Measurements from ENCODE around the gene PFKL.

PFKL gene

DNA sequence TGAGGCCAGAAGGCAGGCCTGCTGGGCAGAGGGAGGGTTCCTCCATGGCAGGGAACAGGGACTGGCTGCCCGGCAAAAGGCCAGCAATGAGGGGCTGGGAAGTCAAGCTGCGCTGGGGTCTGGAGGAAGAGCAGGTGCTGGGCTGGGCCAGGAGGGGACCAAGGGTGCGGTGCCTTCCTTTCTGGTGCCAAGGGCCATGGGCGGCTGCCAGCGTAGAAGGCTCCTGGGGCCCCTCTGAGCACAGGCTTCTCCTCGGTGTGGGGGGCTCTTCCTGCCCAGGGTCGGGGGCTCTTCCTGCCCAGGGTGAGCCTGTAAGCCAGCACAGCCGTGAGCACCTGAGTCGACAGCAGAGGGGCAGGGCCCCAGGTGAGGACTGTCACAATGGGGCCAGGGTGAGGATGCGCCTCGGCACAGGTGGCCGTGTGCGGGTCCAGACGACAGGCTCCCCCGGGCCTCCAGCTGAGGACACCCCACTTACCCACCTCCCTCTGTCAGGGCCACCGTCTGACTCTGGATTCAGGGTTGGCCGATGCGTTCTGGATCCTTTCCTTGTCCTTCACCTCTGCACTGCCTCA is 27.5 kb upstream of the PFKL start:
- Histone ChIP-seq H3K27ac (ENCODE audit: low read length, poor library complexity, severe bottlenecking) (no peak overlapping the region), H2BK5ac (ENCODE audit: low read depth, low read length, poor library complexity, severe bottlenecking) (no peak overlapping the region), H4K8ac (ENCODE audit: low read length) (no peak overlapping the region), H3K79me1 (replicated peaks; ENCODE audit: low read length, poor library complexity, severe bottlenecking) (no peaks in the 10 kb centered on the region), H3K18ac (ENCODE audit: low read depth in 1 of 2, low read length in 2 of 2) (no peak overlapping the region), H2BK15ac (ENCODE audit: low read depth, poor library complexity, severe bottlenecking) (no peak overlapping the region), H3K4me1 (ENCODE audit: control insufficient read depth, insufficient read depth, low read depth, low read length) (no peaks in the 10 kb centered on the region), H2BK120ac (ENCODE audit: low read depth, low read length) (no peak overlapping the region), H3K4me2 (ENCODE audit: low read length, poor library complexity, severe bottlenecking) (no peak overlapping the region), H3K9me3 (ENCODE audit: control insufficient read depth, low read length) (no peaks in the 10 kb centered on the region), H3K27me3 (ENCODE audit: control insufficient read depth in 1 of 2, insufficient read depth in 1 of 2, low read length in 2 of 2) (peaks cover 10 to 41% of the 10 kb centered on the region in 2 experiments), H3K36me3 (ENCODE audit: control insufficient read depth in 1 of 2, insufficient read depth in 2 of 2, low read depth in 1 of 2, low read length in 2 of 2) (no peaks in the 10 kb centered on the region), H2AK5ac (ENCODE audit: low read length, severe bottlenecking) (no peak overlapping the region), H3K4me3 (ENCODE audit: insufficient read depth in 1 of 2, low read depth in 1 of 2, low read length in 2 of 2) (no peak overlapping the region), H3K9ac (ENCODE audit: low read length) (no peak overlapping the region), H3K23ac (ENCODE audit: low read length in 2 of 2) (no peak overlapping the region), H4K91ac (ENCODE audit: low read length) (no peak overlapping the region), H2AFZ (ENCODE audit: low read depth, low read length) (no peak overlapping the region), H3K4ac (ENCODE audit: low read depth in 1 of 2, low read length in 2 of 2) (no peak overlapping the region), H3K14ac (ENCODE audit: low read length in 2 of 2) (no peak overlapping the region), H2BK12ac (ENCODE audit: low read length in 2 of 2) (no peak overlapping the region)
- no peak for DNase-seq
- 92% methylated on average over 18 of the region's 18 CpGs for WGBS

DNA sequence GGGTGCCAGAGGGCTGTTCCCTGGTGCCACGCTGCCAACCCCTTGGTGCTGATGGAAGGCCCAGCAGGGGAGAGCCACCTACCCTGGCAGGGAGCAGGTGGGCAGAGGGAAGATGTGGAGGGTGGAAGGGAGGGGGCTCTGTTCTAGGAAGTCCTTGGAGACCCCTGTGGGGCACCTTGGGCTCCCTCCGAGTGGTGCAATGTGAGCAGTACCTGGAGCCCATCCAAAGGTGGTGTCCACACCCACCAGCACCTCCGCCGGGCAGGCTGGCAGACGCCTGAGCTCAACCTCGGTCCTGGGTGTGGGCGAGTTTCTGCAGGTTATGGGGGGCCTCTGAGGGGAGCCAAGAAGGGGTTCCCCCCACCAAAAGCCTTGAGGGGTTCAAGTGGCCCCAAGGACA is 26.8 kb upstream of the PFKL start:
- H2AFZ ChIP-seq (ENCODE audit: low read depth, low read length), result no peak overlapping the region
- H3K18ac ChIP-seq (ENCODE audit: low read depth in 1 of 2, low read length in 2 of 2), result no peak overlapping the region
- H3K4me2 ChIP-seq (ENCODE audit: low read length, poor library complexity, severe bottlenecking), result no peak overlapping the region
- no peak overlapping the region for H3K23ac ChIP-seq (ENCODE audit: low read length in 2 of 2)
- H2BK5ac ChIP-seq (ENCODE audit: low read depth, low read length, poor library complexity, severe bottlenecking), result no peak overlapping the region
- H3K79me1 ChIP-seq (replicated peaks; ENCODE audit: low read length, poor library complexity, severe bottlenecking), result no peaks in the 10 kb centered on the region
- no peaks in the 10 kb centered on the region for H3K9me3 ChIP-seq (ENCODE audit: control insufficient read depth, low read length)
- H3K4ac ChIP-seq (ENCODE audit: low read depth in 1 of 2, low read length in 2 of 2), result no peak overlapping the region
- no peak overlapping the region for H3K27ac ChIP-seq (ENCODE audit: low read length, poor library complexity, severe bottlenecking)
- H3K4me1 ChIP-seq (ENCODE audit: control insufficient read depth, insufficient read depth, low read depth, low read length), result no peaks in the 10 kb centered on the region
- no peak overlapping the region for H2BK12ac ChIP-seq (ENCODE audit: low read length in 2 of 2)
- no peak overlapping the region for H2BK15ac ChIP-seq (ENCODE audit: low read depth, poor library complexity, severe bottlenecking)
- peaks cover 10 to 38% of the 10 kb centered on the region in 2 experiments for H3K27me3 ChIP-seq (ENCODE audit: control insufficient read depth in 1 of 2, insufficient read depth in 1 of 2, low read length in 2 of 2)
- no peak overlapping the region for H3K9ac ChIP-seq (ENCODE audit: low read length)
- no peak overlapping the region for H2BK120ac ChIP-seq (ENCODE audit: low read depth, low read length)
- 82% methylated on average over 7 of the region's 7 CpGs for WGBS
- no peak overlapping the region for H4K8ac ChIP-seq (ENCODE audit: low read length)
- H4K91ac ChIP-seq (ENCODE audit: low read length), result no peak overlapping the region
- H2AK5ac ChIP-seq (ENCODE audit: low read length, severe bottlenecking), result no peak overlapping the region
- no peak overlapping the region for H3K4me3 ChIP-seq (ENCODE audit: insufficient read depth in 1 of 2, low read depth in 1 of 2, low read length in 2 of 2)
- no peak overlapping the region for H3K14ac ChIP-seq (ENCODE audit: low read length in 2 of 2)
- H3K36me3 ChIP-seq (ENCODE audit: control insufficient read depth in 1 of 2, insufficient read depth in 2 of 2, low read depth in 1 of 2, low read length in 2 of 2), result no peaks in the 10 kb centered on the region
- no peak for DNase-seq

- H3K4me2 ChIP-seq (ENCODE audit: low read length, poor library complexity, severe bottlenecking), result no peak overlapping the region
- H3K14ac ChIP-seq (ENCODE audit: low read length in 2 of 2), result no peak overlapping the region
- WGBS, result 63% methylated on average over 4 of the region's 5 CpGs
- H3K4me3 ChIP-seq (ENCODE audit: insufficient read depth in 1 of 2, low read depth in 1 of 2, low read length in 2 of 2), result no peak overlapping the region
- H2AFZ ChIP-seq (ENCODE audit: low read depth, low read length), result no peak overlapping the region
- no peak overlapping the region for H3K9ac ChIP-seq (ENCODE audit: low read length)
- peaks cover 2% of the 10 kb centered on the region for H3K4me1 ChIP-seq (ENCODE audit: control insufficient read depth, insufficient read depth, low read depth, low read length)
- no peaks in the 10 kb centered on the region for H3K9me3 ChIP-seq (ENCODE audit: control insufficient read depth, low read length)
- H3K23ac ChIP-seq (ENCODE audit: low read length in 2 of 2), result no peak overlapping the region
- peak overlapping the region; percentile 7 for H4K91ac ChIP-seq (ENCODE audit: low read length)
- no peak overlapping the region for H2BK12ac ChIP-seq (ENCODE audit: low read length in 2 of 2)
- H3K36me3 ChIP-seq (ENCODE audit: control insufficient read depth in 1 of 2, insufficient read depth in 2 of 2, low read depth in 1 of 2, low read length in 2 of 2), result no peaks in the 10 kb centered on the region
- peak overlapping the region; percentile 48 for H4K8ac ChIP-seq (ENCODE audit: low read length)
- peaks cover 15 to 38% of the 10 kb centered on the region in 2 experiments for H3K27me3 ChIP-seq (ENCODE audit: control insufficient read depth in 1 of 2, insufficient read depth in 1 of 2, low read length in 2 of 2)
- H2BK5ac ChIP-seq (ENCODE audit: low read depth, low read length, poor library complexity, severe bottlenecking), result no peak overlapping the region
- no peak overlapping the region for H2BK120ac ChIP-seq (ENCODE audit: low read depth, low read length)
- H3K18ac ChIP-seq (ENCODE audit: low read depth in 1 of 2, low read length in 2 of 2), result no peak overlapping the region
- no peak overlapping the region for H3K27ac ChIP-seq (ENCODE audit: low read length, poor library complexity, severe bottlenecking)
- H3K79me1 ChIP-seq (replicated peaks; ENCODE audit: low read length, poor library complexity, severe bottlenecking), result no peaks in the 10 kb centered on the region
- DNase-seq, result no peak
- no peak overlapping the region for H2AK5ac ChIP-seq (ENCODE audit: low read length, severe bottlenecking)
- H2BK15ac ChIP-seq (ENCODE audit: low read depth, poor library complexity, severe bottlenecking), result no peak overlapping the region
- H3K4ac ChIP-seq (ENCODE audit: low read depth in 1 of 2, low read length in 2 of 2), result no peak overlapping the region
Observed at GRCh38 chr21:44275041-44275440, 24.8 kb upstream of the PFKL start.

DNA sequence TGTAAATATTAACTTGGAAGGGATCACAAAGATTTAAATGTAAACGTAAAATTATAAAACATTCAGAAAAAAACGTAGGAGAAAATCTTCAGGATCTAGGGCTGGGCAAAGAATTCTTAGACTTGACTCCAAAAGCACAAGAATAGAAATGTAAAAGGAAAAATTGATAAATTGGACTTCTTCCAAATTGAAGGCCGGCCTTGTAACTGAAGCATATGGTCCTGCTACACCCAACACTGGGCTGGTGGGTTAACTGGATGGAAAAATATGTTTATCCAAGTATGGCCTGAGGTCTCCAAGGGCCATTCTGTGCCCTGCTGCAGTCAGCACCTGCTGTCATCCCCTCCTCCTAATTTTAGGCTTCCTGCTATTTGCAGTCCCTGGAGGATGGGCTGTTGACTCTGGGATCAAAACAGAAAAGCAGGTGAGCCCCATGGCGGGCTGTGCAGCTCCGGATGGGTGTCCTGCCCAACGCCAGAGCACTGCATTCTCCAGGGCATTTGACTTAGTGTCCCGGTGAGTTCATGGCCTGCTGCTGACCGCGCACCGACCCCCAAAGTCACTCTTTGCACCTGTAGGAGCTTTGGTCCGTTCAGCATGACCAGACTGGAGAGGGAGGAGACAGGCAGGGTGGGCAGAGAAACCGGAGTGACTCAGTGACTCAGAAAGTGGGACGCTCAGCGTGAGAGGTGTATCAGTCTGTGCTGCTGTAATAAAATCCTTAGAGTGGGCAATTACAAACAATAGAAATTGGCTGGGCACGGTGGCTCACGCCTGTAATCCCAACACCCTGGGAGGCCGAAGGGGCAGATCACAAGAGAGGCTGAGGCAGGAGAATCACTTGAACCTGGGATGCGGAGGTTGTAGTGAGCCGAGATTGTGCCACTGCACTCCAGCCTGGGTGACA is 20.2 kb upstream of the PFKL start:
- H2AFZ ChIP-seq (ENCODE audit: low read depth, low read length), result no peak overlapping the region
- H3K4me3 ChIP-seq (ENCODE audit: insufficient read depth in 1 of 2, low read depth in 1 of 2, low read length in 2 of 2), result no peak overlapping the region
- H3K4me2 ChIP-seq (ENCODE audit: low read length, poor library complexity, severe bottlenecking), result no peak overlapping the region
- H2BK5ac ChIP-seq (ENCODE audit: low read depth, low read length, poor library complexity, severe bottlenecking), result no peak overlapping the region
- H4K8ac ChIP-seq (ENCODE audit: low read length), result no peak overlapping the region
- no peak overlapping the region for H2BK12ac ChIP-seq (ENCODE audit: low read length in 2 of 2)
- no peaks in the 10 kb centered on the region for H3K36me3 ChIP-seq (ENCODE audit: control insufficient read depth in 1 of 2, insufficient read depth in 2 of 2, low read depth in 1 of 2, low read length in 2 of 2)
- no peaks in the 10 kb centered on the region for H3K79me1 ChIP-seq (replicated peaks; ENCODE audit: low read length, poor library complexity, severe bottlenecking)
- WGBS, result 88% methylated on average over 19 of the region's 19 CpGs
- peaks cover 4% of the 10 kb centered on the region for H3K4me1 ChIP-seq (ENCODE audit: control insufficient read depth, insufficient read depth, low read depth, low read length)
- no peak for DNase-seq
- no peak overlapping the region for H2AK5ac ChIP-seq (ENCODE audit: low read length, severe bottlenecking)
- no peak overlapping the region for H3K23ac ChIP-seq (ENCODE audit: low read length in 2 of 2)
- H3K14ac ChIP-seq (ENCODE audit: low read length in 2 of 2), result no peak overlapping the region
- no peak overlapping the region for H3K27ac ChIP-seq (ENCODE audit: low read length, poor library complexity, severe bottlenecking)
- H2BK120ac ChIP-seq (ENCODE audit: low read depth, low read length), result no peak overlapping the region
- no peak overlapping the region for H2BK15ac ChIP-seq (ENCODE audit: low read depth, poor library complexity, severe bottlenecking)
- no peak overlapping the region for H3K18ac ChIP-seq (ENCODE audit: low read depth in 1 of 2, low read length in 2 of 2)
- H3K9ac ChIP-seq (ENCODE audit: low read length), result no peak overlapping the region
- no peak overlapping the region for H3K4ac ChIP-seq (ENCODE audit: low read depth in 1 of 2, low read length in 2 of 2)
- H3K27me3 ChIP-seq (ENCODE audit: control insufficient read depth in 1 of 2, insufficient read depth in 1 of 2, low read length in 2 of 2), result peaks cover 26 to 37% of the 10 kb centered on the region in 2 experiments
- no peak overlapping the region for H4K91ac ChIP-seq (ENCODE audit: low read length)
- no peaks in the 10 kb centered on the region for H3K9me3 ChIP-seq (ENCODE audit: control insufficient read depth, low read length)

Measured in mesenchymal stem cell (in vitro differentiated cells and primary cell).